ENCODE results near the gene SLC6A18.

SLC6A18 gene

DNA sequence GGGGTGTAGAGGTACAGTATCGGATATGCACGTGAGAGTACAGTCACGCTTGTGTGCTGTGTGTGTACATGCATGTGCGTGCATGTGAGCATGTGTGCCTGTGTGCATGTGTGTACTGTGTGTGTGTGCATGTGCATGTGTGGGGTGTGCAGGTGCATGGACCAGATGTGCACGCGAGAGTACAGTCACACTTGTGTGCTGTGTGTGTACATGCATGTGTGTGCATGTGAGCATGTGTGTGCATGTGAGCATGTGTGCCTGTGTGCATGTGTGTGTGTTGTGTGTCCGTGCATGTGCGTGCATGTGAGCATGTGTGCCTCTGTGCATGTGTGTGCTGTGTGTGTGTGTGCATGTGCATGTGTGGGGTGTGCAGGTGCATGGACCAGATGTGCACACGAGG lies 13.5 kb upstream of the SLC6A18 start:
- peak in 1 of 2 experiments; percentile 15 for DNase-seq
- TF ChIP-seq GATA1 (IDR thresholded peaks at IDR 0.05; ENCODE audit: low read depth, low read length) (no peak), POLR2A (IDR thresholded peaks at IDR 0.05; ENCODE audit: low read length) (no peak)

DNA sequence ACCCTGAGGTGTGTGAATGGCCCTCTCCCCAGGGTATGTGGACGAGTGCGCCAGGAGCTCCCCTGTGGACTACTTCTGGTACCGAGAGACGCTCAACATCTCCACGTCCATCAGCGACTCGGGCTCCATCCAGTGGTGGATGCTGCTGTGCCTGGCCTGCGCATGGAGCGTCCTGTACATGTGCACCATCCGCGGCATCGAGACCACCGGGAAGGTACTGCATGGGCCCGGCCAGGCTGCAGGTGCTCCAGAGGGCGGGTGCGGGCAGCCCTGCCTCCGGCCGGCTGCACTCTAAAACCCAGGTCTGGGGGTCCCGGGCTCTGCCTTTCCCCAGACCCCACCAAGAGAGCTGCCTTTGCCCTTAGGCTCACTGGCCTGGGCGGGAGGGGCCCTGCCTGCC lies 12.9 kb upstream of the SLC6A18 start:
- DNase-seq, result no peak
- TF ChIP-seq GATA1 (IDR thresholded peaks at IDR 0.05; ENCODE audit: low read depth, low read length) (no peak), POLR2A (IDR thresholded peaks at IDR 0.05; ENCODE audit: low read length) (no peak)

DNA sequence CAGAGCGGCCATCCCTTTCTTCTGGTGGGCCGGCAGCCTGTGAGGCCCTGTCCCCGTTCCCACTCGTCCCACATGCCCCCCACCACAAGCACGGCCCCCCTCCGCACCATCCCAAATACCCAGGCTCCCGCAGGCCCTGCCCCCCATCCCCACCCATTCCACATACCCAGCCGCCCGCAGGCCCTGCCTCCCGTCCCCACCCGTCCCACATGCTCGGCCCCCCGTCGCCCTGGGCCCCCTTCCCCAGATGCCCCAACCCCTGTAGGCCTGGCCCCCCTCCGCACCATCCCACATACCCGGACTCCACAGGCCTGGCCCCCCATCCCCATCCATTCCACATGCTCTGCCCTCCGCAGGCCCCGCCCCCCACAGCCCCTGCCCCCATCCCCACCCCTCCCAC lies 12.3 kb upstream of the SLC6A18 start:
- no peak for DNase-seq
- no peak for TF ChIP-seq POLR2A (IDR thresholded peaks at IDR 0.05; ENCODE audit: low read length)
- no peak for TF ChIP-seq GATA1 (IDR thresholded peaks at IDR 0.05; ENCODE audit: low read depth, low read length)

DNA sequence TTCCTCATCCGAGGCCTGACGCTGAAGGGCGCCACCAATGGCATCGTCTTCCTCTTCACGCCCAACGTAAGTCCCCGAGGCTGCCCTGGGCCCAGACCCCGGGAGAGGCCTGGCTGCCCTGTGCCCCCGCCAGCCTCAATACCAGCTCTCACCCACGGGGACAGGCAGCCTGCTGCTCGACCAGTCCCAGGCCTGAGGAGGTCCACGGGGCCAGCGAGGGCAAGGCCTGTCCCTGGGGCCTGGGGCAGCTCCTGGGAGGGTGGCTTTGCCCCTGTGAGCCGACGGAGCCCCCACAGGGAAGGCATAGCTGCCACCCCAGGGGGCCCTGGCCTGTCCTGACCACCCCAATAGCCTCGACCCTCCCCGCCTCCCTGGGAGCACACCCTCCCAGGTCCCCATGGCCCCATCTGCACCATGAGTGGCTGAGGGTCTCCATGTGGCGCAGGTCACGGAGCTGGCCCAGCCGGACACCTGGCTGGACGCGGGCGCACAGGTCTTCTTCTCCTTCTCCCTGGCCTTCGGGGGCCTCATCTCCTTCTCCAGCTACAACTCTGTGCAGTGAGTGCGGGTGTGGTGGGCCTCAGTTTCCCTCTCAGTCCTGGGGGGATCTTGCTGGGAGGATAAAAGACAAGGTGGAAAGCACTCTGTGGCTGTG lies 11.5 kb upstream of the SLC6A18 start:
- TF ChIP-seq POLR2A (IDR thresholded peaks at IDR 0.05; ENCODE audit: low read length) (no peak), GATA1 (IDR thresholded peaks at IDR 0.05; ENCODE audit: low read depth, low read length) (no peak)
- DNase-seq, result no peak

DNA sequence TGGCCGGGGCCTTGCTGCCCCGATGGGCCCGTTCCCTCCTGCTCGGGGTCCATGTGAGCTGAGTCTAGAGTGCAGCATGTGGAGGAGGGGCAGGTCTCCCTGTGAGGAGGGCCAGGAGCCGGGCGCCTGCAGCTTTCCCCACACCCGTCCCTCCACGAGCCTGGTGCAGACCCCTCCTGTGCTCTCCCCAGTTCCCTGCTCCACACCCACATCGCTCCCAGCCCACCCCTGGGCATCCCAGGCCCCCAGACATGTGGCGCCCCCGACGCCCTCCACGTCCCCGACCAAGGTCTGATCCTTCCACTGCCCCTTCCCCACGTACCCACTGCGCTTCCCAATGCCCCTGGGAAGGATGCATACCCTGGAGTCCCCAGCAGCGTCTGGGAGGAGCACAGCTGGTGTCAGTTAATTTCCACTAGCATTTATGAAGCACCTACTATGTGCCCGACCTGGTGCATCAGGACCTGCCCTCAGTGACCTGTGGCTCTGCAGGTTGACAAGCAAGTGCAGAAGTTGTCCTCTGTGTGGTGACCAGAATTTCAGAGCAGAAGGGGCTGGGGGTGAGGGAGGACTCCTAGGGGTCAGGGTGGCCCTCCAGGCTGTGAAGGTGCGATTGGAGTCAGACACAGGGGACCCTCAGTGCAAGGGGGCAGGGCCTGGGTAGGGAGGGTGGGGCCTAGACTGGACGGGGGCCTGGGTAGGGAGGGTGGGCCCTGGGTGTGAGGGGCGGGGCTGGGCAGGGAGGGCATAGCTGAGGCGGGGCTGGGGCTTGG lies 10.8 kb upstream of the SLC6A18 start:
- TF ChIP-seq POLR2A (IDR thresholded peaks at IDR 0.05; ENCODE audit: low read length) (no peak), GATA1 (IDR thresholded peaks at IDR 0.05; ENCODE audit: low read depth, low read length) (no peak)
- DNase-seq, result no peak

DNA sequence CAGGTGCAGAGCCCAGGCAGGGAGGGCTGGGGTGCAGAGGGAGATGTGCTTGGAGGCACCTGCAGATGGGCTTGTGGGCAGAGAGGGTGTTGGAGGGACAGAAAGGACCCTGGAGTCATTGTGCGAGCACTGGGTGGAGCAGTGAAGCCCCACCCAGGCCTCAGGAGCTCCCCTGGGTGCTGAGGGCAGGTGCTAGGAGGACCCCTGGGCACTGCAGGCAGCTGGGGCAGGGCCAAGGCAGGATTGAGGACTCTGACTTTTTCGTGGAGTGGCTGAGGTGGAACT lies 10.3 kb upstream of the SLC6A18 start:
- DNase-seq, result no peak
- TF ChIP-seq GATA1 (IDR thresholded peaks at IDR 0.05; ENCODE audit: low read depth, low read length), result no peak
- TF ChIP-seq POLR2A (IDR thresholded peaks at IDR 0.05; ENCODE audit: low read length), result no peak

DNA sequence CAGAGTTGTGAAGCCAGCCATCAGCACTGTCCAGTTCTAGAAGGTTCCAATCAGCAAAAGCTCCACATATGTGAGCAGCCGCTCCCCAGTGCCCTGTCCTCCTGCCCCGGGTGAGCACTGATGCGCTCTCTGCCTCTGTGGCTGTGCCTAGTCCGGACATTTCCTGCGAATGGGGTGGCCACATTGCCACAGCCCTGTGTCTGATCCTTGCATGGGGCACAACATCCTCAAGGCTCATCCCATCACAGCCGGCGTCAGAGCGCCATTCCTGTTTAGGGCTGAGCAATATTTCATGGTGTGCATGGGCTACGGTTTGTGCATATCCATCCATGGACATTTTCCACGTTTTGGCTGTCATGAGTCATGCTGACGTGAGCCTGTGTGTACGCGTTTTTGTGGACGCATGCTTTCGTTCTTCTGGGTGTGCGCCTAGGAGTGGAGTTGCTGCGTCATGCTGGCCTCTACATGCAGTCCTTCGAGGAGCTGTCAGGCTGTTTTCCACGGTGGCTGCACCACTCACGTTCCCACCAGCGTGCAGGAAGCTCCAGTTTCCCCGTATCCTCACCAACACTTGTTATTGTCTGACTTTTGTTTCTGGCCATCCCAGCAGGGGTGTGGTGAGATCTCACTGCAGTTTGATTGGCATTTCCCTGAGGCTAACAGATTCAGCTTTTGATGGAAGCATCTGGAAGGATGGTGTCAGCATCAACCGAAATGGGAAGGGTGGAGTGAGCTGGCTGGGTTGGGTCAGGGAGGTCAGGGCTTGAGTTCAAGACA lies 9.7 kb upstream of the SLC6A18 start:
- TF ChIP-seq POLR2A (IDR thresholded peaks at IDR 0.05; ENCODE audit: low read length), result no peak
- no peak for TF ChIP-seq GATA1 (IDR thresholded peaks at IDR 0.05; ENCODE audit: low read depth, low read length)
- no peak for DNase-seq

DNA sequence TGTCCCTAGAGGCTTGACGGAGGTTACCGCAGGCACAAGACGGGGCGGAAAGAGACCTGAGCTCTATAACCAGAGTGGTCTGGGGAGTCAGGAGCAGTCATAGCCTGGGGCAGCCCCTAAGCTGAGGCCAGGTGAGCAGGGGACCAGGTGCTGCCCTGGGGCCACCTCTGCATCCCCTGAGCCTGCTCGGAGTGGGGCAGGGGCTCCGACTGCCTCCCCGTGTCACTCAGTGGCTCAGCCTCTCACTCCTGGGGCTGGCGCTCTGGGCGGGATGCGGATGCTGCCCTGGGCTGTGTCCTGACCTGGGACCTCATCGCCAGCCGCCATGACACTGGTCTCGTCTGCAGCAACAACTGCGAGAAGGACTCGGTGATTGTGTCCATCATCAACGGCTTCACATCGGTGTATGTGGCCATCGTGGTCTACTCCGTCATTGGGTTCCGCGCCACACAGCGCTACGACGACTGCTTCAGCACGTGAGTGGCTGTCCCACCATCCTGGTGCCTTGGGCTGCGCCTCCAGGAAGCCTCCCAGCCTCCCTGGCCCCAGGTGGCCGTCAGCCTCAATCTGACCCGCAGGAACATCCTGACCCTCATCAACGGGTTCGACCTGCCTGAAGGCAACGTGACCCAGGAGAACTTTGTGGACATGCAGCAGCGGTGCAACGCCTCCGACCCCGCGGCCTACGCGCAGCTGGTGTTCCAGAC lies 8.8 kb upstream of the SLC6A18 start:
- DNase-seq, result no peak
- no peak for TF ChIP-seq GATA1 (IDR thresholded peaks at IDR 0.05; ENCODE audit: low read depth, low read length)
- TF ChIP-seq POLR2A (IDR thresholded peaks at IDR 0.05; ENCODE audit: low read length), result no peak

DNA sequence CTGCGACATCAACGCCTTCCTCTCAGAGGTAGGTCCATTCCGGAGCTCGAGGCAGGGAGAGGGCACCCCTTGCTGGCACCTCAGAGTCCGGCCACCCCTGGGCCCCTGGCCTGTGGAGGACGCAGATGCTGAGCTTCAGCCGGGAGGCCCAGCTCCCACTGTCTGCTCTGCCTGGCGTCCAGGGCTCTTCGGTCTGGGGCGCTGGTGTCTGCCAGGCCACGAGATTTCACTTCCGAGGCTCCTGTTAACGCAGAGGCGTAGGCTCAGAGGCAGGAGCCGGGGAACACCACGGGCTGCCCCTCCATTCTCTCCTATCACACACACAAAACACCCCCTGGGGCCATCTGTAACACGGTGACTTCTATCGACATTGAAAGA lies 8.3 kb upstream of the SLC6A18 start:
- no peak for TF ChIP-seq POLR2A (IDR thresholded peaks at IDR 0.05; ENCODE audit: low read length)
- no peak for TF ChIP-seq GATA1 (IDR thresholded peaks at IDR 0.05; ENCODE audit: low read depth, low read length)
- no peak for DNase-seq

DNA sequence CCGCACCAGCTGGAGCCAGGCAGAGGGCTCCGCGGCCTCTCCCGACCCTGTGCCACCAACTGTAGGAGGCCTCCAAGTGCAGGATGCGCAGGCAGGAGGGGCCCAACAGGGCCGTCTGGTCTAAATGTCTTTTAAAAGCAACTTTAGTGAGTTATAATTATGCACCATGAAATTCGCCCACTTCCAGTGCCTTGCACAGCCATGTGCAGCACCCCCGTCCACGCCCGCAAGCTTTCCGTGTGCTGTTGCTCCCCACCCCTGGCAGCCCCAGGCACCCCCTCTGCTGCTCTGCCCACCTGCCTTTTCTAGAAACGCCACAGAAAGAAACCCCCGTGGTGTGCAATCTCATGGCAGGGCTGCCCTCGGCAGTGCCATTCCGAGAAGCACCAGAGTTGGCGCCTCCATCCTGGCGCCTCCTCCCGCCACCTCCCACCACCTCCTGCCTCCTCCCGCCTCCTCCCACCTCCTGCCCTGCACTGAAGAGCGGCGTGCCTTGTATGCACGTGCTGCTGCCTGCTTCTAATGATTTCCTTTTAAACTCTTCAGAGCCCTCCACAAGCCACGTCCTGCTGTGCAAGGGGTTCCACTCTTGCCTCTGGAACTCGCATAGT lies 7.5 kb upstream of the SLC6A18 start:
- no peak for TF ChIP-seq POLR2A (IDR thresholded peaks at IDR 0.05; ENCODE audit: low read length)
- TF ChIP-seq GATA1 (IDR thresholded peaks at IDR 0.05; ENCODE audit: low read depth, low read length), result no peak
- DNase-seq, result no peak

DNA sequence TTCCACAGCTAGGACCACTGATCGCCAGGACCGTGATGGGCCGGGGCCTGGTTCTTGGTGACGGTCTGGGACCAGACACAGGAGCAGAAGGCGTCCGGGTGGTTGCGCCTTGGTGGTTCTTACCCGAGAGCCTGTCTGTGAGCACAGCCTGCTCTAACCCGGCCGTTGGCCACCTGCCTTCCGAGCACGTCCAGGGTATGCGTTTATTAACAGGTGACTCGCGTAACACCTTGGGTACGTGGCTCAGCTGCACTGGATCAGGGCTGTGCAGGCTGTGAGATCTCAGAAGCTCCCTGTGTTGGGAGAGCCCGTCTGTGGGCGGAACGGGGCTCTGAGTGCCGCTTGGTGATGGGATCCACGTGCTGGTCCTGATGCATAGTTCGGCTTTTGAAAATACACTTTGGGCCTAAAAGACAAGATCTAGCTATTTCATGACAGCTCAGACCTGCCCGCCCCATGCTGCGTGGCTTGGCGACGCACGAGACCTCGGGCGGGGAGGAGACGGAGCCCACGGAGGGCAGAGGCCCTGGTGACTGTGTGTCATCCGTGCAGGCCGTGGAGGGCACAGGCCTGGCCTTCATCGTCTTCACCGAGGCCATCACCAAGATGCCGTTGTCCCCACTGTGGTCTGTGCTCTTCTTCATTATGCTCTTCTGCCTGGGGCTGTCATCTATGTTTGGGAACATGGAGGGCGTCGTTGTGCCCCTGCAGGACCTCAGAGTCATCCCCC lies 6.7 kb upstream of the SLC6A18 start:
- no peak for DNase-seq
- no peak for TF ChIP-seq POLR2A (IDR thresholded peaks at IDR 0.05; ENCODE audit: low read length)
- no peak for TF ChIP-seq GATA1 (IDR thresholded peaks at IDR 0.05; ENCODE audit: low read depth, low read length)

DNA sequence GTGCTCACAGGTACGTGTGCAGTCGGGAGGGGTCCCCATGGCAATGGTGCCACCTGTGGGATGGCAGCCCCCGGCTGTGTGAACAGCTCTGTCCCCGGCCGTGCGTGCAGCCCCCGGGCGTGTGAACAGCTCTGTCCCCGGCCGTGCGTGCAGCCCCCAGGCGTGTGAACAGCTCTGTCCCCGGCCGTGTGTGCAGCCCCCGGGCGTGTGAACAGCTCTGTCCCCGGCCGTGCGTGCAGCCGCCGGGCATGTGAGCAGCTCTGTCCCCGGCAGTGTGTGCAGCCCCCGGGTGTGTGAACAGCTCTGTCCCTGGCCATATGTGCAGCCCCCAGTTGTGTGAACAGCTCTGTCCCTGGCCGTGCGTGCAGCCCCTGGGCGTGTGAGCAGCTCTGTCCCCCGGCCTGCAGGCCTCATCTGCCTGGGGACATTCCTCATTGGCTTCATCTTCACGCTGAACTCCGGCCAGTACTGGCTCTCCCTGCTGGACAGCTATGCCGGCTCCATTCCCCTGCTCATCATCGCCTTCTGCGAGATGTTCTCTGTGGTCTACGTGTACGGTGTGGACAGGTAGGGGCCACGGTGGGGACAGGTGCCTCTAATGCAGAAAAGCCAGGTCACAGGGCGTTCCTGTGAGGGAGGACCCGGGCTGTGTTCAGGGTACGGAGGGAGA lies 5.9 kb upstream of the SLC6A18 start:
- TF ChIP-seq GATA1 (IDR thresholded peaks at IDR 0.05; ENCODE audit: low read depth, low read length), result no peak
- TF ChIP-seq POLR2A (IDR thresholded peaks at IDR 0.05; ENCODE audit: low read length), result no peak
- no peak for DNase-seq

DNA sequence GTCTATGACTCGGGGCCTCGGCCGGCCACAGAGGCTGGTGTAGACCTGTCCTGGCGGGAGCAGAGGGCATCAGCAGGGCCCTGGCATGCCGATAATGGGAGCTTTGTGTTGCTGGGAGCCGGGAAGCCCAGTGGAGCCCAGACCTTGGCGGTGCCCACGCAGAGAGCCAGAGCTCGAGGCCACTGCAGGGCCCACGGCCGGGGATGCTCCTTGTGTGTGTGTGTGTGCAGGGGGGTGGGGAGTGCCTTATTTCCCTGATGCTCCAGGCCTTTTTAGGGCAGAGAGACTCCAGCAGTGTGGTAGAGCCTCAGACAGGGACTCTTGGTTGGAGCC lies 5.4 kb upstream of the SLC6A18 start:
- TF ChIP-seq GATA1 (IDR thresholded peaks at IDR 0.05; ENCODE audit: low read depth, low read length) (no peak), POLR2A (IDR thresholded peaks at IDR 0.05; ENCODE audit: low read length) (no peak)
- DNase-seq, result no peak
